SH-SY5Y (cell line): ENCODE results near the gene SOX15.

Experiments used
- GATA2 ChIP-seq: IDR thresholded peaks from 2 replicates; pipeline ENCODE4 v1.6.1; 2011; ENCODE audit warnings: mild to moderate bottlenecking, low read depth, low read length
- GATA3 ChIP-seq: IDR thresholded peaks from 2 replicates; pipeline ENCODE4 v1.6.1; 2011; ENCODE audit warnings: low read depth, mild to moderate bottlenecking, low read length, moderate library complexity

The SOX15 gene

GRCh38 chr17:7589891-7590691 is at the start of gene SOX15:
TSS of gene SOX15 (minus strand) at chr17:7590094. CDS start at chr17:7589676, 418 bp downstream.
- TF ChIP-seq GATA2 (no peak), GATA3 (no peak)

DNA sequence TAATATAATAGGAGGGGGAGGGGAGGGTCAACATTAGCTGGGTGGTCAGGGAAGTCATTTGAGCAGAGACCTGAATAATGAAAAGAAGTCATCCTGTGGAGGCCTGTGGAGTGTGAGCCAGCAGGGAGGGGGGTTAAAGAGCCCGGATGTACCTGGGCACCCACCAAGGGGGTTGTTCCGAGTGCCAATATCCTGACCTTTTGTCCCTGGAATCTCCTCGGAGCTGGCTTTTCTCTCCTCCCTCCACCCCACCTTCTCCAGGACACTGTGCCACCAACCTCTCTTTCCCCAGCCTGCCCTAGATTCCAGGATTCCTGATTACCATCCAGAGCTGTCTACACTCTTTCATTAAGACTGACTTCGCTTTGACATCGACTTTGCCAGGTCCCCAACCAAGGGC is 46.3 kb upstream of the SOX15 start:
- TF ChIP-seq GATA2 (no peak), GATA3 (no peak)

DNA sequence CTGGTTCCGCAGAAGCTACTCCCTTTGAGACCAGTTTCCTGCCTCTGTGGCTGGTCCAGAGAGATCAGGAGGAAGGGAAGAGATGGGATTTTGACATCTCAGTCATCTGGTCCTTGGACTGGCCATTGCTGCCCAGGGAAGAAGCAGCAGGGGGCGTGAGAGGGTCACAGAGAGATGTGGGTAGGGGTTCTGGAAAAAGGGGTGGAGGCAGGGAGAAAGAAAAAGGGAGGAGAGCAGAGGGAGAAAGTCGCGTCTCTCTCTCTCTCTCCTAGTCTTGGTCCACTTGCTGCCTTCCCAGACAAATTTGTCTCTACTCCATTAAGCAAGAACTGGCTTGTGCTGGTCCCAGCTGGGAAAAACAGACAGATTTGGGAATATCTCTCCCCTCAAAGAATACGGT is 44.5 kb upstream of the SOX15 start:
- TF ChIP-seq GATA3 (no peak), GATA2 (no peak)

- no peak for TF ChIP-seq GATA3
- TF ChIP-seq GATA2, result no peak
These were observed 43.2 kb upstream of the SOX15 start for GRCh38 chr17:7633093-7633492.

DNA sequence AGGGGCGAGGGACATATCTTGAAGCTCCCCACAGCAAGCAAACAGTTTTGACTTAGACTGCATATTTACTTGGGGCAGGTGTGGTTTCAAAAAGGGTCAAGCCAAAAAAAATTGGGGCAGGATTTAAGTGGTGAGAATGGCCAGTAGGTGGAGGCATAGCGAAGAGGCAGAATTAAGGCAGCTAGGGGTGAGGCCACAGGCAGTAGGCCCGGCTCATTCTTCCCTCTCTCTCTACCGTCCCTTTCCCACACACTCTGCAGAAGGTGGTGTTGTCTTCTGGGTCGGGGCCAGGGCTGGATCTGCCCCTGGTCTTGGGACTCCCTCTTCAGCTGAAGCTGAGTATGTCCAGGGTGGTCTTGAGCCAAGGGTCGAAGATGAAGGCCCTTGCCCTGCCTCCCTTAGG is 42.6 kb upstream of the SOX15 start:
- TF ChIP-seq GATA3, result no peak
- TF ChIP-seq GATA2, result no peak

GRCh38 chr17:7631398-7632380 is 41.8 kb upstream of the SOX15 start:
- TF ChIP-seq GATA3, result no peak
- peak; percentile 65; the same call in 1 of the 2 replicates for TF ChIP-seq GATA2

DNA sequence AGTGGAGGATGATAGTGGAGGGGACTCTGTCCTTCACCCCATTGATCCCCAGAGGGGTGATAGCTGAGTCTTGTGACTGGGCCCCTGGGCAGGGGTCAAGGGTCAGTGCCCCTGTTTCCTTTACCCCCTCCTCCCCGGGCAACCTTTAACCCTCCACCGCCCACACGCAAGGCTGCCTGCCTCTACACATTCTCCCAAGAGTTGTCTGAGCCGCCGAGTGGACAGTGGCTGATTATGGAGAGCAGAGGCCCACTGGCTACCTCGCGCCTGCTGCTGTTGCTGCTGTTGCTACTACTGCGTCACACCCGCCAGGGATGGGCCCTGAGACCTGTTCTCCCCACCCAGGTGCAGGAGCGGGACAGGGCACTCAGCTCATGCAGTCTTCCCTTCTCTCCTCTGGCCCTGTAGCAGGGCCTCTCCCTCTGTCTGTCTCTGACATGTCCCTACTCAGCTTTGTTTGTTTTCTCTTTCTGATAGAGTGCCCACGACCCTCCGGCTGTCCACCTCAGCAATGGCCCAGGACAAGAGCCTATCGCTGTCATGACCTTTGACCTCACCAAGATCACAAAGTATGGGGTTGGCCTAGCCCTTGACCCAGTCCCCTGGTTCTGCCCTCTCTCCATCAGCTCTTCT is 40.2 kb upstream of the SOX15 start, which contains the start of gene SHBG:
TSS of gene SHBG (plus strand) at position 197 of the 633 bp plus-strand sequence. CDS start at position 235, 38 bp downstream.
- TF ChIP-seq GATA3 (no peak), GATA2 (no peak)

DNA sequence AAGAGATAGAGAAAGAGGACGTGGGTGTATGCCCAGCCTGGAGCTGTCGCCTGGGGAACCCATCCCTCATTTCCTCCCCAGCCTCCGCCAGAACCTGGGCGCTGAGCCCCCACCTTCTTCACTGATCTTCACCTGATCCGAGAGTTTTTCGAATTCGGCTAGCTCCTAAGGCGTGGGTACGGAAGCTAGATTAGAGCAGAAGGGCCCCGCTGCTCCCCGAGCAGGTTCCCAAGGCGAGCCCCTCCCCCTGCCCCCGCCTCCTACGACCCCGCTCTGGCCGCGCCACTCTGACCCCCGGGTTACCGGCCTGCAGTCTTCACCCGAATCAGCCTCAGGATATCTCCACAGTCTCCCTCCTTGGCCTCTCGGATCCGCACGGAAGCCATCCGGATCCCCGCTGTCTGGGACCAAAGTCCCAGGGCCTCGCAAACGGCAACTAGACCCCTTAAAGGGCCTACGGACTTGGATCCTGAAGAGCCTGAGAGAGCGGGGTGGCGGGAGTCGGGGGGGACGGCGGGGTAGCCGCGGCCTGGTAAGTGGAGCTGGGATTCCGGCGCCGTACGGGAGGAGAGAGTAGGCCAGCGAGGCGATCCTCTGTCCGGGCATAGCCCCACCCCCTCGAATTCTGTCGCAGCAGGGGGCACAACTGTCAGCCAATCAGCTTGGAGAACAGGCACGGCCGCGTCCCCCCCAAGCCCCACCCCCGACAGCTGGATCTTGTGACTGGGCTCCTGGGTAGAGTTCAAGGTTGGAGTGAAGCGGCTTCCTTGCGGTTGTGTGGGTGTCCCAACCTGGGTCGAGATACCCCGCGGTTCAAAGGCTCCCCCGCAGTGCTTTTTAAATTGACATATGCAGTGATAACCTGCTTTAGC is 37.6 kb upstream of the SOX15 start, which contains the start of gene SAT2:
TSS of gene SAT2 (minus strand) at position 572 of the 872 bp plus-strand sequence. CDS start at position 386, 186 bp downstream.
- TF ChIP-seq GATA2 (no peak), GATA3 (no peak)

DNA sequence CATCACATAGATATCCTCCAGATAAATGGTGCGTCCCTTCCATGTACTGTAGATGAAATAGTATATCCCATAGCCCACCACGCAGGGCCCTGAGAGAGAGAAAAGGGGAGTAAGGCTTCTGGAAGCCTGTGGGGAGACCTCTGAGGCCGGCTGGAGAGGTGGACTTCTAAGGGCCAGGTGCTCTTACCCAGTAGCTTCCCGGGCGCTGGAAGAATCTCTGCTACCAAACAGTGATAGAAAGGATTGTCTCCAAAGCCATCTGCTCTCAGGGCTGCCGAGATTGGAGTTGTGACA is 37.0 kb upstream of the SOX15 start:
- no peak for TF ChIP-seq GATA3
- no peak for TF ChIP-seq GATA2

DNA sequence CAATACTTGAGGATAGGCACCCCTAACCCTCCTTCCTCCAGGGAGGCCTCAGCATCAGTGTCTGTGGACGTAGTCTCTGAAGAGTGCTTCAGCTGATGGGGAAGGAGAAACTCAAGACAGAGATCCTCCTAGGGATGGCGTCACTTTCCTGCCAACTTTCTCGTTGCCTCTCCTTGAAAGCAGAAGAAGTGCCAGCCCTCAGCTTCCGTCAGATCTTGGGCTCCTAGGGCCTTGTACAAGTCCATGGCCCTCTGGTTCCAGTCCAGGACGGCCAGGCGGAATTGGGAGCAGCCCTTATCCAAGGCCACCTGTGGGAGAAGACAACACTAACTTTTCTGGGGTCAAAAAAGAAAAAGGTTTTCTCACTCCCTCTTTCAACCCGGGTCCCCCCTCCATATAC is 36.4 kb upstream of the SOX15 start:
- TF ChIP-seq GATA2 (no peak), GATA3 (no peak)

- TF ChIP-seq GATA2 (no peak), GATA3 (no peak)
These were observed 33.8 kb upstream of the SOX15 start for GRCh38 chr17:7623661-7624060.

DNA sequence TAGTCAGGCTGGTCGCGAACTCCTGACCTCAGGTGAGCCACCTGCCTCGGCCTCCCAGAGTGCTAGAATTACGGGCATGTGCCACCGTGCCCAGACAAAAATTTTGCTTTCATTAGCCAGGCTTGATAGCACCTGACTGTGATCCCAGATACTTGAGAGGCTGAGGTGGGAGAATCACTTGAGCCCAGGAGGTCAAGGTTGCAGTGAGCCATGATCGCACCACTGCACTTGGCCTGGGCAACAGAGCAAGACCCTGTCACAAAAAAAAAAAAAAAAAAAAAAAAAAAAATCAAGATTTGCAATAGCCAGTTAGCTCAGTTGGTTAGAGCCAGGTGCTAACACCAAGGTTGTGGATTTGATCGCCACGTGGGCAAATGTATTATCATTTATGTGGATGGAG is 30.9 kb upstream of the SOX15 start:
- no peak for TF ChIP-seq GATA3
- no peak for TF ChIP-seq GATA2

DNA sequence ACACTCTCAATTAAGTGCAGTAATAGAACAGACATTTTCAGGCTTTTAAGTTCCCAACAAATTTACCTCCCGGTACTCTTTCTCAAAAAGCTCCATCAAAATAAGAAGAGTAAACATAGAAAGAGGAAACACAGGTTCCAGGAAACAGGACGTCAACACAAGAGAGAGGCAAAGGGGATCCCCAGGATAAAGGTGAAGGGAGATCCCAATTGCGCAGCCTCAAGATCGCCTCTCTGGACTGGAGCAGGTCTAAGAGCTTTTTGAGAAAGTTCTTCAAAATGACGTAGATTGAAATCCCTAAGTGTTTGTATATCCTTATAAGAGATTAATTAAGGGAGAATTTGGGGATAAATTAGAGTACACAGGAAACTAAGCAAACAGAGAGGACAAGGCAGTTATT is 28.7 kb upstream of the SOX15 start:
- TF ChIP-seq GATA2, result no peak
- TF ChIP-seq GATA3, result no peak

DNA sequence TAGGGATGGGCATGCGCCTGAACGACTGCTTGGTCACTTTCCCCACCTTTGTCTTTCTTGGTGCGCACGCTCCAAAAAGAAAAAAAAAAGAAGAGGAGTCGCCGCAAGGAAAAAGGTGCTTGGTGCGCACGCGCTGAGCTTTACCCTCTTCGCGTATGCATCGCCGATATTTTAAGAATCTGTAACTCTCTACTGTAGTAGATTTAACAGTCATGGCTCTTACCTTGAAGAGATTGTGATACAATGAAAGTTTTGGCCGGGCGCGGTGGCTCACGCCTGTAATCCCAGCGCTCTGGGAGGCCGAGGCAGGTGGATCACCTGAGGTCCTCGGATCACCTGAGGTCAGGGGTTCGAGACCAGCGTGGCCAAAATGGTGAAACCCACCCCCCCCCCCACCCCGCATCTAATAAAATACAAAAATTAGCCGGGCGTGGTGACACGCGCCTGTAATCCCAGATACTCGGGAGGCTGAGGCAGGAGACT is 25.4 kb upstream of the SOX15 start:
- TF ChIP-seq GATA3 (no peak), GATA2 (no peak)
